Psoas muscle (tissue), 8 donors: ENCODE results near the gene MEFV. TPM values are rescaled to one million over a fixed set of nuclear protein-coding genes. Genes with fewer than 3 reads are reported as not detected.

ENCODE experiments used
- ATAC-seq, 4 donors: fragments of 200-7000 bp; cut with Tn5 transposase; one replicate each; pipeline ENCODE4 v1.9.1; 2020; ENCODE audit warnings: moderate library complexity in 3 of 4, mild to moderate bottlenecking in 2 of 4
- DNase-seq, 2 donors: peaks; one replicate each; pipeline ENCODE4 v3.0.0-alpha.2; 2020
- H3K27ac ChIP-seq: fragments of 200-600 bp; one replicate; pipeline ENCODE4 v1.8.0; 2022
- H3K27me3 ChIP-seq, 3 donors: fragments of 200-600 bp in 1 of 3; one replicate each; pipeline versions ENCODE4 v1.6.1 to v1.8.0; 2013 to 2022; ENCODE audit warnings: low read length in 2 of 3, mild to moderate bottlenecking in 2 of 3, moderate library complexity in 1 of 3; ENCODE audit not compliant: insufficient read depth in 3 of 3
- H3K36me3 ChIP-seq, 2 donors: fragments of 200-600 bp in 1 of 2; one replicate each; pipeline versions ENCODE4 v1.6.1 to v1.8.0; 2013 to 2022; ENCODE audit warnings: low read depth in 1 of 2, mild to moderate bottlenecking in 1 of 2, moderate library complexity in 1 of 2; ENCODE audit not compliant: insufficient read depth in 1 of 2
- H3K4me1 ChIP-seq: fragments of 200-600 bp; one replicate; pipeline ENCODE4 v1.8.0; 2022
- H3K4me3 ChIP-seq: fragments of 200-600 bp; one replicate; pipeline ENCODE4 v1.8.0; 2022; ENCODE audit warnings: mild to moderate bottlenecking
- H3K9me3 ChIP-seq: fragments of 200-600 bp; one replicate; pipeline ENCODE4 v1.8.0; 2022
- CTCF ChIP-seq: fragments of 200-600 bp; IDR thresholded peaks from one replicate; pipeline ENCODE4 v1.8.0; 2022; ENCODE audit warnings: antibody characterized with exemption
- WGBS, 3 donors: extraction: QIAGEN DNeasy Blood & Tissue Kit; methylation state at CpG; one replicate each; pipeline versions ENCODE4 v1.1.6 to v1.1.7; 2013; 5-methylcytosine and 5-hydroxymethylcytosine counted together
- intact Hi-C, 2 donors: fragments of 100-400 bp; cut with DNase I; formaldehyde crosslinking; loops; one replicate each; pipeline versions ENCODE4 v1.11.0 to v1.14.2; 2022
- polyA plus RNA-seq, 3 donors: library from polyadenylated mRNA; stranded (reverse); fragments of 200-250 nt; gene quantifications; one replicate each; pipeline ENCODE4 v1.2.3, GENCODE V29; 2013
- total RNA-seq, 4 donors: library from RNA; stranded (reverse); fragmentation: NEBNext Ultra II Directional in 2 of 4; extraction: Animal tissue kit (Norgen Biotek cat#: 25700) in 2 of 4; gene quantifications; one replicate each; pipeline versions ENCODE4 v1.2.1 to v1.2.4, GENCODE V29; 2021 to 2023
- donor health status: healthy with polysubstance abuse.
- donor health status: DM: no; HTN: no; CAD: no; lungs with moderate emphysema.
- donor health status: Bipolar disorder and iron deficiency.
- donor health status: healthy.
- donor health status: DM: yes; HTN: yes; CAD: no.
- donor health status: DM: no; HTN: no; CAD: no.
- donor health status: DM: no; HTN: no; CAD: no.
- donor health status: DM: yes; HTN: yes; CAD: no.

Gene MEFV
- total and polyA plus RNA-seq, 7 donors = 0.07 to 0.81 (median 0.24) TPM

DNA sequence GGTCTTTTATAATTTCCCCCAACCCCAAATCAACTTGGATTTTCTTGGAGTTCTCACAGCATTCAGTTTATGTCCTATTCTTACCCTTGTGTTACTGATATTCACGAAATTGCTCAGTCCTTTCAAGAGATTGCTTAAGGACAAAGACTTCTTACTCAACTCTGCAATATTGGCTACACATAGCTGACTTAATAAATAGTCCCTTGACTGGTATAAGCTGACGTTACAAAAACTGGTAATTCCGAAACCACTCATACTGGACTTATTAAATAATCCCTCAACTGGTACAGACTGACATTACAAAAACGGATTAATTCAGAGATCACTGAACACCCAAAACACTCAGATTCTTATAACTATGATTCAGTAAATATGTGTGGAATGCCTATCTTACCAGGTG, 47.9 kb upstream of the MEFV start:
- 73 to 74% (median 74%) methylated on average over 4 of the region's 4 CpGs for WGBS, 3 donors

DNA sequence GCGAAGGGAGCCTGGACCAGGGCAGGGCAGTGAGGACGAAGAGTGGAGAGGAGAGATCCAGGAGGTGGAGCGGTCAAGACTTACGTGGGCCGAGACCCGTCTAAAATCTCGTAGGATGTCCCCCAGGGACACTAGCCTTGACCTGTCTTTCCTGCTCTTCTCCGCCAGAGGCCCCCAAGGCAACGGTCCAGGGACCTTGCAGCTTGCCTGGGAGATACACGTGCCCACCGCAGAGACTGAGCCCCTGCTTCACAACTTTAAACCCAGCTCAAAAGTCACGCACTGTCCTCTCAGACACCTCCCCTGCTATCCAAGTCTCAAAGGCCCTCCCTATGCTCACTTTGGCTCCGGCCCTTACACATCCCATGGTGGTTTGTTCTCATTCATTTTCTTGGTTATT, 39.4 kb upstream of the MEFV start:
- intact Hi-C loops = no loop called here
- Histone ChIP-seq H3K9me3 (peaks cover 85% of the 10 kb centered on the region), H3K27ac (no peak overlapping the region), H3K27me3 (no peaks in the 10 kb centered on the region), H3K4me3 (no peak overlapping the region), H3K36me3 (peaks cover 11 to 49% of the 10 kb centered on the region in 2 donors), H3K4me1 (no peaks in the 10 kb centered on the region)
- no peak for TF ChIP-seq CTCF
- ATAC-seq = no peak
- WGBS, 3 donors = 65 to 68% (median 66%) methylated on average over 12 to 13 of the region's 13 CpGs
- no peak for DNase-seq

More for the DNA sequence above, 47.9 kb upstream of the MEFV start:
- intact Hi-C loops = loop anchor here (2.0 kb wide), 2 partner anchors 22 to 196 kb away; partner anchors contain the start of genes CLUAP1 (in 1 of the 2) and ZNF263 (in 1 of the 2)
- ATAC-seq = no peak
- H3K36me3 ChIP-seq = peaks cover 25 to 48% of the 10 kb centered on the region in 2 donors
- H3K27ac ChIP-seq = peak overlapping the region; percentile 97
- TF ChIP-seq CTCF = no peak
- DNase-seq = no peak
- peaks cover 10% of the 10 kb centered on the region for H3K4me1 ChIP-seq
- H3K9me3 ChIP-seq = peaks cover 53% of the 10 kb centered on the region
- no peaks in the 10 kb centered on the region for H3K27me3 ChIP-seq
- H3K4me3 ChIP-seq = peak overlapping the region; percentile 97

- H3K27me3 ChIP-seq = no peaks in the 10 kb centered on the region
- TF ChIP-seq CTCF = no peak
- ATAC-seq = no peak
- H3K4me3 ChIP-seq = no peak overlapping the region
- no peak overlapping the region for H3K27ac ChIP-seq
- peaks cover 91% of the 10 kb centered on the region for H3K9me3 ChIP-seq
- WGBS, 3 donors = 30 to 34% (median 34%) methylated on average over 42 to 45 of the region's 45 CpGs
- H3K4me1 ChIP-seq = no peaks in the 10 kb centered on the region
- H3K36me3 ChIP-seq = peaks cover 15 to 49% of the 10 kb centered on the region in 2 donors
- no peak for DNase-seq
- intact Hi-C loops = no loop called here
Observed at GRCh38 chr16:3295209-3295608, 38.8 kb upstream of the MEFV start.

DNA sequence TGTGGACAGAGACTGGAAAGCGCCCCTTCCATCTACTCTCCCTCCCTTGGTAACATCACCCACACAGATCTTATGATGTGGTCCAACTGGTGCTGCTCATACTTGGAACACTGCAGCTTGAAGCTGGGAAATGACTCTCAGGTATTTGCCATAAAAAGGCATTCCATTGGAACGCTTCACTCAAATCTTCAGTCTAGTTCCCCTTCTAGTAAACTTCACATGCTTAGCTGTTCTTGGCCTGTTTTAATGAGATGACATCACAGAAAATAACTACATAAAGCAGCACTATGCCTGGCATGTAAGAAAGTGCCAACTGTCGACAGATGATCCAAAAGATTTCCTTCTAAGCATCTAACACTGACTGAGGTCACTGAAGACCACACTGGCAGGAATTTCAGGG, 36.2 kb upstream of the MEFV start:
- peaks cover 0 to 3% (median 0%) of the 10 kb centered on the region in 3 donors for H3K27me3 ChIP-seq
- no peak overlapping the region for H3K4me3 ChIP-seq
- no peak overlapping the region for H3K27ac ChIP-seq
- intact Hi-C loops = no loop called here
- H3K9me3 ChIP-seq = peaks cover 95% of the 10 kb centered on the region
- peaks cover 29 to 58% of the 10 kb centered on the region in 2 donors for H3K36me3 ChIP-seq
- WGBS, 3 donors = 71 to 86% (median 72%) methylated on average over 3 of the region's 3 CpGs
- no peak for TF ChIP-seq CTCF
- ATAC-seq (no peak), DNase-seq (no peak)
- no peaks in the 10 kb centered on the region for H3K4me1 ChIP-seq
